Liver (tissue), 3 donors: ENCODE measurements around the gene EXOSC10.

Experiments used
- ATF3 ChIP-seq: IDR thresholded peaks from 2 replicates; pipeline ENCODE4 v1.6.1; 2016; ENCODE audit warnings: antibody characterized with exemption
- CTCF ChIP-seq: fragments of 150-350 bp; IDR thresholded peaks from 2 replicates; pipeline ENCODE4 v1.5.1; 2017; ENCODE audit warnings: improper control_type of control experiment, low read depth, low read length; ENCODE audit not compliant: missing input control
- EGR1 ChIP-seq, 2 donors: IDR thresholded peaks; 2 replicates each; pipeline ENCODE4 v1.6.1; 2016 to 2018; ENCODE audit warnings: antibody characterized with exemption in 2 of 2, low read depth in 2 of 2
- JUND ChIP-seq, 2 donors: IDR thresholded peaks; 2 replicates each; pipeline ENCODE4 v1.6.1; 2016; ENCODE audit warnings: antibody characterized with exemption in 2 of 2
- MAX ChIP-seq: IDR thresholded peaks from 2 replicates; pipeline ENCODE4 v1.6.1; 2016; ENCODE audit warnings: antibody characterized with exemption
- RXRA ChIP-seq, 2 donors: IDR thresholded peaks; 2 replicates each; pipeline ENCODE4 v1.6.1; 2017 to 2018; ENCODE audit warnings: antibody characterized with exemption in 2 of 2, mild to moderate bottlenecking in 1 of 2
- SP1 ChIP-seq: IDR thresholded peaks from 2 replicates; pipeline ENCODE4 v1.6.1; 2018; ENCODE audit warnings: antibody characterized with exemption, mild to moderate bottlenecking
- YY1 ChIP-seq: IDR thresholded peaks from 2 replicates; pipeline ENCODE4 v1.6.1; 2016; ENCODE audit warnings: antibody characterized with exemption, mild to moderate bottlenecking
- donor health status: healthy.
- donor health status: healthy.

GRCh38 chr1:11053758-11054137, 45.9 kb downstream of the EXOSC10 start:
- TF ChIP-seq CTCF (no peak), ATF3 (no peak), MAX (no peak), RXRA (IDR thresholded peaks at IDR 0.05) (no peak), JUND (IDR thresholded peaks at IDR 0.05) (no peak), YY1 (no peak), SP1 (no peak), EGR1 (IDR thresholded peaks at IDR 0.05; ENCODE audit: low read depth in 2 of 2) (no peak)
